ENCODE data around the gene MACC1. TPM values are rescaled to one million over a fixed set of nuclear protein-coding genes. Genes with fewer than 3 reads are reported as not detected.

Gene MACC1
- total and polyA plus RNA-seq, 12 donors, result 0.35 to 9.8 (median 1.5) TPM

GRCh38 chr7:20238194-20238753 lies 21.1 kb upstream of the MACC1 start:
- intact Hi-C loops (cut with DNase I), result no loop called here
- Histone ChIP-seq H3K27me3 (no peaks in the 10 kb centered on the region), H3K36me3 (replicated peaks in 1 of 2) (no peaks in the 10 kb centered on the region), H3K27ac (no peak overlapping the region), H3K9me3 (replicated peaks in 1 of 3) (no peaks in the 10 kb centered on the region), H3K4me3 (no peak overlapping the region), H3K4me1 (replicated peaks in 1 of 2) (no peaks in the 10 kb centered on the region)
- WGBS, 4 donors, result 89 to 95% (median 92%) methylated on average over 7 of the region's 7 CpGs
- DNase-seq, result no peak
- no peak for TF ChIP-seq POLR2A (IDR thresholded peaks at IDR 0.05)
- TF ChIP-seq, protein P1, sequence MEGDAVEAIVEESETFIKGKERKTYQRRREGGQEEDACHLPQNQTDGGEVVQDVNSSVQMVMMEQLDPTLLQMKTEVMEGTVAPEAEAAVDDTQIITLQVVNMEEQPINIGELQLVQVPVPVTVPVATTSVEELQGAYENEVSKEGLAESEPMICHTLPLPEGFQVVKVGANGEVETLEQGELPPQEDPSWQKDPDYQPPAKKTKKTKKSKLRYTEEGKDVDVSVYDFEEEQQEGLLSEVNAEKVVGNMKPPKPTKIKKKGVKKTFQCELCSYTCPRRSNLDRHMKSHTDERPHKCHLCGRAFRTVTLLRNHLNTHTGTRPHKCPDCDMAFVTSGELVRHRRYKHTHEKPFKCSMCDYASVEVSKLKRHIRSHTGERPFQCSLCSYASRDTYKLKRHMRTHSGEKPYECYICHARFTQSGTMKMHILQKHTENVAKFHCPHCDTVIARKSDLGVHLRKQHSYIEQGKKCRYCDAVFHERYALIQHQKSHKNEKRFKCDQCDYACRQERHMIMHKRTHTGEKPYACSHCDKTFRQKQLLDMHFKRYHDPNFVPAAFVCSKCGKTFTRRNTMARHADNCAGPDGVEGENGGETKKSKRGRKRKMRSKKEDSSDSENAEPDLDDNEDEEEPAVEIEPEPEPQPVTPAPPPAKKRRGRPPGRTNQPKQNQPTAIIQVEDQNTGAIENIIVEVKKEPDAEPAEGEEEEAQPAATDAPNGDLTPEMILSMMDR (IDR thresholded peaks at IDR 0.05), result no peak

- no peaks in the 10 kb centered on the region for H3K36me3 ChIP-seq (replicated peaks in 1 of 2)
- WGBS, 4 donors, result 87 to 95% (median 90%) methylated on average over 2 of the region's 2 CpGs
- TF ChIP-seq, protein P1 (IDR thresholded peaks at IDR 0.05), result no peak
- H3K9me3 ChIP-seq (replicated peaks in 1 of 3), result no peaks in the 10 kb centered on the region
- H3K27ac ChIP-seq, result no peak overlapping the region
- H3K4me1 ChIP-seq (replicated peaks in 1 of 2), result no peaks in the 10 kb centered on the region
- no peak for DNase-seq
- no peak overlapping the region for H3K4me3 ChIP-seq
- H3K27me3 ChIP-seq, result no peaks in the 10 kb centered on the region
- intact Hi-C loops (cut with DNase I), result no loop called here
These were observed 20.4 kb upstream of the MACC1 start for GRCh38 chr7:20237464-20238193.

DNA sequence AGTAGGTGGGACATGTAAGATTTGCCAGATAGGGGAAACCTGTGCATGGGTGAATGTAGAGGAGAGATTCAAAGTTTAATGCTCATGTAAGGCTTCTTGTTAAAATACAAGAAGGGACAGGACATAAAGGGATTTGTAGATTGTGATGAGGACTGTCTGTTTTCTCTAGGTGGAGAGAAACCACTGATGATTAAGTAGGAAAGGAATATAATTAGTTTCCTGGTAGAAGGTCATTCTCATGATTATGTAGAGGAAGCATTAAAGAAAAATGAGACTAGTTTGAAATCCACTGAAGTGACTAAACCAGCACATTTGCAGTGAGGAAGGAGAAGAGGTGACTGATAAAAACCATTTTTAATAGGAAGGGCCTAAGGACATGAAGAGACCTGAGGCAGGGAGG lies 19.6 kb upstream of the MACC1 start:
- Histone ChIP-seq H3K36me3 (replicated peaks in 1 of 2) (no peaks in the 10 kb centered on the region), H3K4me1 (replicated peaks in 1 of 2) (no peaks in the 10 kb centered on the region), H3K27me3 (no peaks in the 10 kb centered on the region), H3K4me3 (no peak overlapping the region), H3K9me3 (replicated peaks in 1 of 3) (no peaks in the 10 kb centered on the region), H3K27ac (no peak overlapping the region)
- intact Hi-C loops (cut with DNase I), result no loop called here
- DNase-seq, result no peak
- TF ChIP-seq, protein P1 (IDR thresholded peaks at IDR 0.05), result no peak
- TF ChIP-seq POLR2A (IDR thresholded peaks at IDR 0.05), result no peak

- H3K27me3 ChIP-seq, result no peaks in the 10 kb centered on the region
- no peaks in the 10 kb centered on the region for H3K9me3 ChIP-seq (replicated peaks in 1 of 3)
- intact Hi-C loops (cut with DNase I), result no loop called here
- no peaks in the 10 kb centered on the region for H3K36me3 ChIP-seq (replicated peaks in 1 of 2)
- no peak for TF ChIP-seq POLR2A (IDR thresholded peaks at IDR 0.05)
- TF ChIP-seq, protein P1 (IDR thresholded peaks at IDR 0.05), result no peak
- WGBS, 4 donors, result 92 to 96% (median 95%) methylated on average over 5 to 6 of the region's 6 CpGs
- no peak for DNase-seq
- no peaks in the 10 kb centered on the region for H3K4me1 ChIP-seq (replicated peaks in 1 of 2)
- H3K27ac ChIP-seq, result no peak overlapping the region
- no peak overlapping the region for H3K4me3 ChIP-seq
These were observed 18.9 kb upstream of the MACC1 start for GRCh38 chr7:20236043-20236442.
